Superior temporal gyrus (tissue), 1 donor: ENCODE results near the gene PPP2R3A.
"Not testable (repeated sequence)": the region's sequence is repeated elsewhere in the genome, so short reads cannot be mapped to it uniquely, and the experiment has no call there.

Experiments used
- DNase-seq: peaks from one replicate; pipeline ENCODE4 v3.0.0-alpha.2; 2016; ENCODE audit errors: extremely low spot score

Gene PPP2R3A

GRCh38 chr3:136083641-136084382 is 118.3 kb downstream of the PPP2R3A start:
- not testable (repeated sequence) for DNase-seq

GRCh38 chr3:136085067-136085466 is 119.5 kb downstream of the PPP2R3A start:
- not testable (repeated sequence) for DNase-seq

GRCh38 chr3:136093771-136094170 is 128.2 kb downstream of the PPP2R3A start:
- DNase-seq, result no peak

- no peak for DNase-seq
Observed at GRCh38 chr3:136105044-136105443, 139.5 kb downstream of the PPP2R3A start.

- DNase-seq, result no peak
Observed at GRCh38 chr3:136106101-136106500, 140.6 kb downstream of the PPP2R3A start.

GRCh38 chr3:136109499-136109898 is 144.0 kb downstream of the PPP2R3A start:
- no peak for DNase-seq

GRCh38 chr3:136110481-136110880 is 145.0 kb downstream of the PPP2R3A start:
- DNase-seq, result no peak

GRCh38 chr3:136114421-136114820 is 148.9 kb downstream of the PPP2R3A start:
- DNase-seq, result no peak

- DNase-seq, result not testable (repeated sequence)
Observed at GRCh38 chr3:136119332-136119731, 153.8 kb downstream of the PPP2R3A start.

GRCh38 chr3:136119783-136120182 is 154.3 kb downstream of the PPP2R3A start:
- DNase-seq, result not testable (repeated sequence)

- no peak for DNase-seq
Observed at GRCh38 chr3:136120373-136121348, 155.1 kb downstream of the PPP2R3A start.

GRCh38 chr3:136122006-136122405 is 156.5 kb downstream of the PPP2R3A start:
- no peak for DNase-seq

- not testable (repeated sequence) for DNase-seq
Observed at GRCh38 chr3:136131647-136132046, 166.1 kb downstream of the PPP2R3A start.

- DNase-seq, result no peak
Observed at GRCh38 chr3:136134091-136134490, 168.6 kb downstream of the PPP2R3A start.

- no peak for DNase-seq
Observed at GRCh38 chr3:136135039-136135802, 169.7 kb downstream of the PPP2R3A start.

GRCh38 chr3:136136454-136136853 is 170.9 kb downstream of the PPP2R3A start:
- no peak for DNase-seq

GRCh38 chr3:136141291-136141785 is 175.8 kb downstream of the PPP2R3A start:
- peak; percentile 5 for DNase-seq

GRCh38 chr3:136141891-136142290 is 176.4 kb downstream of the PPP2R3A start:
- DNase-seq, result peak; percentile 5

GRCh38 chr3:136142592-136142991 is 177.1 kb downstream of the PPP2R3A start:
- no peak for DNase-seq

GRCh38 chr3:136144397-136144796 is 178.9 kb downstream of the PPP2R3A start:
- not testable (repeated sequence) for DNase-seq

- no peak for DNase-seq
Observed at GRCh38 chr3:136146981-136147729, 181.6 kb downstream of the PPP2R3A start.
